HepG2 (cell line): ENCODE results near the gene ACOT8. TPM values are rescaled to one million over a fixed set of nuclear protein-coding genes. Genes with fewer than 3 reads are reported as not detected.

Experiments
- CENPBD1 ChIP-seq: sonication (generic); formaldehyde crosslinking; IDR thresholded peaks from 2 replicates; pipeline ENCODE4 v1.8.0; 2022; ENCODE audit warnings: missing genetic modification reagents, low read depth, mild to moderate bottlenecking, borderline replicate concordance
- EHMT2 ChIP-seq: fragments of 200-600 bp; sonication (generic); IDR thresholded peaks from 2 replicates; pipeline ENCODE4 v1.7.0; 2017; ENCODE audit warnings: antibody characterized with exemption, low read depth, low read length, borderline replicate concordance
- GTF3A ChIP-seq: sonication (generic); formaldehyde crosslinking; conservative IDR thresholded peaks from 2 replicates; pipeline ENCODE4 v1.4.0; 2020; ENCODE audit warnings: mild to moderate bottlenecking, missing genetic modification reagents
- HOXA7 ChIP-seq: sonication (generic); formaldehyde crosslinking; IDR thresholded peaks from 2 replicates; pipeline ENCODE4 v1.8.1; 2022; ENCODE audit warnings: mild to moderate bottlenecking, missing genetic modification reagents, moderate library complexity
- IKZF4 ChIP-seq: sonication (generic); formaldehyde crosslinking; IDR thresholded peaks from 2 replicates; pipeline ENCODE4 v1.5.1; 2020; ENCODE audit warnings: borderline replicate concordance, mild to moderate bottlenecking, low read depth, missing genetic modification reagents; ENCODE audit errors: not compliant biosample characterization
- KDM5A ChIP-seq: fragments of 200-600 bp; sonication (generic); IDR thresholded peaks from 2 replicates; pipeline ENCODE4 v1.7.0; 2018; ENCODE audit warnings: antibody characterized with exemption, mild to moderate bottlenecking, low read length, borderline replicate concordance
- KLF9 ChIP-seq: IDR thresholded peaks from 2 replicates; pipeline ENCODE4 v1.6.1; 2016; ENCODE audit warnings: low read depth
- MBNL3 ChIP-seq: fragments of 250-450 bp; sonication (Bioruptor Pico); conservative IDR thresholded peaks from 2 replicates; pipeline ENCODE4 v1.8.0; 2022; ENCODE audit warnings: mild to moderate bottlenecking, inconsistent platforms
- MLXIP ChIP-seq: sonication (generic); formaldehyde crosslinking; IDR thresholded peaks from 2 replicates; pipeline ENCODE4 v1.9.0; 2021; ENCODE audit warnings: missing genetic modification reagents, borderline replicate concordance
- NCOR1 ChIP-seq: fragments of 200-600 bp; sonication (generic); IDR thresholded peaks from 2 replicates; pipeline ENCODE4 v1.7.0; 2017; ENCODE audit warnings: antibody characterized with exemption, low read length, borderline replicate concordance
- NFE2L1 ChIP-seq: sonication (generic); formaldehyde crosslinking; IDR thresholded peaks from 2 replicates; pipeline ENCODE4 v1.4.0; 2020; ENCODE audit warnings: missing genetic modification reagents, mild to moderate bottlenecking, borderline replicate concordance
- REL ChIP-seq: sonication (generic); formaldehyde crosslinking; conservative IDR thresholded peaks from 2 replicates; pipeline ENCODE4 v1.8.0; 2022; ENCODE audit warnings: mild to moderate bottlenecking, missing genetic modification reagents, moderate library complexity
- TFAP4 ChIP-seq: sonication (generic); IDR thresholded peaks from 2 replicates; pipeline ENCODE4 v1.6.1; 2016; ENCODE audit warnings: low read depth, borderline replicate concordance
- ZFP36L1 ChIP-seq: sonication (generic); formaldehyde crosslinking; IDR thresholded peaks from 2 replicates; pipeline ENCODE4 v1.8.0; 2022; ENCODE audit warnings: mild to moderate bottlenecking, missing genetic modification reagents, moderate library complexity
- ZFP91 ChIP-seq: sonication (generic); formaldehyde crosslinking; IDR thresholded peaks from 2 replicates; pipeline ENCODE4 v1.9.0; 2022; ENCODE audit warnings: missing genetic modification reagents, mild to moderate bottlenecking, borderline replicate concordance
- ZKSCAN1 ChIP-seq: fragments of 150-350 bp; IDR thresholded peaks from 2 replicates; pipeline ENCODE4 v1.6.1; 2014; ENCODE audit warnings: low read length
- ZNF510 ChIP-seq: sonication (generic); formaldehyde crosslinking; IDR thresholded peaks from 2 replicates; pipeline ENCODE4 v1.4.0; 2020; ENCODE audit warnings: low read depth, mild to moderate bottlenecking, missing genetic modification reagents
- ZNF629 ChIP-seq: sonication (generic); formaldehyde crosslinking; conservative IDR thresholded peaks from 2 replicates; pipeline ENCODE4 v1.5.0; 2020; ENCODE audit warnings: missing genetic modification reagents
- ZNF770 ChIP-seq: sonication (generic); formaldehyde crosslinking; IDR thresholded peaks from 2 replicates; pipeline ENCODE4 v1.5.0; 2020; ENCODE audit warnings: mild to moderate bottlenecking, missing genetic modification reagents
- ZSCAN30 ChIP-seq: sonication (generic); formaldehyde crosslinking; IDR thresholded peaks from 2 replicates; pipeline ENCODE4 v1.5.0; 2020; ENCODE audit warnings: mild to moderate bottlenecking, missing genetic modification reagents
- polyA plus RNA-seq, 8 experiments: library from polyadenylated mRNA; depleted of rRNA in 3 of 8; stranded (reverse) in 7 of 8; unstranded in 1 of 8; fragments of >200 nt; fragmentation: Illumina TruSeq in 4 of 8; extraction: Trizol in 4 of 8; gene quantifications; 2 replicates each; pipeline versions ENCODE4 v1.2.1 to v1.2.3, GENCODE V29; 2011 to 2016; ENCODE audit warnings: low read depth in 4 of 8, missing spikeins in 1 of 8, mixed read lengths in 1 of 8; ENCODE audit not compliant: insufficient read depth in 1 of 8
- total RNA-seq, 5 experiments: library from RNA; depleted of rRNA; stranded (reverse); fragments of >200 nt; fragmentation: Illumina TruSeq; extraction: Trizol; gene quantifications; 2 replicates each; pipeline ENCODE4 v1.2.3, GENCODE V29; 2016; ENCODE audit warnings: low read depth in 1 of 5

ACOT8 gene
- total and polyA plus RNA-seq, 2 of the 13 experiments (the other 11 are each of a cell fraction or from before 2014, with no cell fraction given): 31.4 to 45.5 TPM

GRCh38 chr20:45833883-45834796 lies 23.1 kb downstream of the ACOT8 start (continued):
- peak; percentile 90 for TF ChIP-seq ZFP91 (CRISPR knock-in tag)
- peak; percentile 9; the same call in 1 of the 2 replicates for TF ChIP-seq ZFP36L1
- peak; percentile 81; the same call in 1 of the 2 replicates for TF ChIP-seq NFE2L1 (CRISPR knock-in tag)
- TF ChIP-seq MBNL3 (CRISPR knock-in tag): no peak
- TF ChIP-seq ZKSCAN1: no peak
- peak; percentile 68 for TF ChIP-seq IKZF4
- TF ChIP-seq TFAP4: no peak
- peak; percentile 54; the same call in 1 of the 2 replicates for TF ChIP-seq KDM5A
- TF ChIP-seq NCOR1: peak; percentile 47; the same call in 1 of the 2 replicates
- TF ChIP-seq HOXA7 (CRISPR knock-in tag): no peak
- TF ChIP-seq ZNF629 (CRISPR knock-in tag): 0 out of 2 replicates have a peak, but pooled peaks have one; percentile 6
- TF ChIP-seq ZNF510: peak; percentile 58; the same call in 1 of the 2 replicates
- TF ChIP-seq CENPBD1 (CRISPR knock-in tag): no peak; the same call in 1 of the 2 replicates
- no peak for TF ChIP-seq KLF9 (CRISPR knock-in tag)
- TF ChIP-seq EHMT2: no peak
- TF ChIP-seq ZNF770 (CRISPR knock-in tag): no peak; the same call in 1 of the 2 replicates
- TF ChIP-seq REL (CRISPR knock-in tag): peak; percentile 88; the same call in 1 of the 2 replicates
- no peak for TF ChIP-seq GTF3A
- TF ChIP-seq ZSCAN30: no peak
- TF ChIP-seq MLXIP (CRISPR knock-in tag): no peak
